ENCODE measurements around the gene PRDX5.

GRCh38 chr11:64321026-64321425, 3.1 kb downstream of the PRDX5 start:
- TF ChIP-seq, protein P1, sequence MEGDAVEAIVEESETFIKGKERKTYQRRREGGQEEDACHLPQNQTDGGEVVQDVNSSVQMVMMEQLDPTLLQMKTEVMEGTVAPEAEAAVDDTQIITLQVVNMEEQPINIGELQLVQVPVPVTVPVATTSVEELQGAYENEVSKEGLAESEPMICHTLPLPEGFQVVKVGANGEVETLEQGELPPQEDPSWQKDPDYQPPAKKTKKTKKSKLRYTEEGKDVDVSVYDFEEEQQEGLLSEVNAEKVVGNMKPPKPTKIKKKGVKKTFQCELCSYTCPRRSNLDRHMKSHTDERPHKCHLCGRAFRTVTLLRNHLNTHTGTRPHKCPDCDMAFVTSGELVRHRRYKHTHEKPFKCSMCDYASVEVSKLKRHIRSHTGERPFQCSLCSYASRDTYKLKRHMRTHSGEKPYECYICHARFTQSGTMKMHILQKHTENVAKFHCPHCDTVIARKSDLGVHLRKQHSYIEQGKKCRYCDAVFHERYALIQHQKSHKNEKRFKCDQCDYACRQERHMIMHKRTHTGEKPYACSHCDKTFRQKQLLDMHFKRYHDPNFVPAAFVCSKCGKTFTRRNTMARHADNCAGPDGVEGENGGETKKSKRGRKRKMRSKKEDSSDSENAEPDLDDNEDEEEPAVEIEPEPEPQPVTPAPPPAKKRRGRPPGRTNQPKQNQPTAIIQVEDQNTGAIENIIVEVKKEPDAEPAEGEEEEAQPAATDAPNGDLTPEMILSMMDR (IDR thresholded peaks at IDR 0.05) = no peak
- no peak for TF ChIP-seq NR2C2 (CRISPR knock-in tag; IDR thresholded peaks at IDR 0.05)
- TF ChIP-seq SP1 (CRISPR knock-in tag; conservative IDR thresholded peaks at IDR 0.05) = no peak
- TF ChIP-seq SOX15 (CRISPR knock-in tag; IDR thresholded peaks at IDR 0.05) = no peak
- no peak for TF ChIP-seq ATF2 (CRISPR knock-in tag; IDR thresholded peaks at IDR 0.05; ENCODE audit: borderline replicate concordance, low read depth)
